ENCODE results near the gene C20orf96.

The C20orf96 gene

DNA sequence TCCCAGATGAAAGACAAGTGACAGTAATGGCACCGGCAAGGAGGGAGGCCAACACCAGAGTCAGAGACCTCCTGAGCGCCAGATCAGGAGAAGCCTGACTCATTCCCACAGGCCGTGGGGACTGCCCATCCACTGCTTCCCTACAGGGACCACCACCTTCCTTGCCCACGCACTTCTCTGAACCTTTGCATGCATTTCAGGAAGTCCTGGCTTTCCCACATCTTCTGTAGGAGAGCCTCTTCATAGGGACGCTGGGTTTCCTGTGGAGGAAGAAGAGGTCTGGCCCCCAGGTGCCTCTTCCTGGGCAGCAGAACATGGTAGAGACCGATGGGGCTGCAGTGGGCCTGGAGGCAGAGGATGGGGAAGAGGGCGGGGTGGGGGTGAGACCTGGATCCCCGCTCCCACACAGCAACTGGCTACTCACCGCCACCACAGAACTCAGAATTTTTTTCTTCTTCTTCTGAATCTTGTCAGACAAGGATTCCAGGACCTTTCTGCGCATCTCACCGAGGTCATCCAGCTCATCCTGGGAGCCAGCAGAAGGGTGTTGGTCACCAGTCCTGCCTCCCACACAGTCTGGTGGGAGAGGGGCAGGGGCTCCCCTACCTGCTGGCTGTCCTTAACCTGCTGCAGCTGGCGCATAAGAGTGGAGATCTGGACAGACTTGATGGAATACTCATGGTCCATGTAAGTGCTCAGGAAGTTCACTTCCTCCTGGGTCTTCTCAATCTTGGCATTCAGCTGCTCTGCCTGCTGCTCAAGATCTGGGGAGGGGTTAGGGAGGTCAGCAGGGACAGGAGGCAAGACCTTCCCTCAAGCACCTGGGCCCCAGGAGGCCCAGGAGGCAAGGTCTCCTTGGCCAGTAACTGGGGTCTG is 13.7 kb downstream of the C20orf96 start:
- Histone ChIP-seq H3K9ac (ENCODE audit: low read length in 2 of 2) (no peak overlapping the region), H3K36me3 (ENCODE audit: control insufficient read depth in 2 of 2, insufficient read depth in 2 of 2, low read length in 2 of 2) (peaks cover 13 to 17% of the 10 kb centered on the region in 2 donors), H3K27me3 (ENCODE audit: control insufficient read depth in 1 of 2, insufficient read depth in 2 of 2, low read length in 2 of 2) (no peaks in the 10 kb centered on the region), H3K4me1 (ENCODE audit: control insufficient read depth, insufficient read depth, low read length) (no peaks in the 10 kb centered on the region), H3K9me3 (ENCODE audit: control insufficient read depth in 2 of 2, low read length in 2 of 2) (no peaks in the 10 kb centered on the region), H3K4me3 (ENCODE audit: low read length in 2 of 2) (no peak overlapping the region), H3K27ac (ENCODE audit: low read length) (no peak overlapping the region)

DNA sequence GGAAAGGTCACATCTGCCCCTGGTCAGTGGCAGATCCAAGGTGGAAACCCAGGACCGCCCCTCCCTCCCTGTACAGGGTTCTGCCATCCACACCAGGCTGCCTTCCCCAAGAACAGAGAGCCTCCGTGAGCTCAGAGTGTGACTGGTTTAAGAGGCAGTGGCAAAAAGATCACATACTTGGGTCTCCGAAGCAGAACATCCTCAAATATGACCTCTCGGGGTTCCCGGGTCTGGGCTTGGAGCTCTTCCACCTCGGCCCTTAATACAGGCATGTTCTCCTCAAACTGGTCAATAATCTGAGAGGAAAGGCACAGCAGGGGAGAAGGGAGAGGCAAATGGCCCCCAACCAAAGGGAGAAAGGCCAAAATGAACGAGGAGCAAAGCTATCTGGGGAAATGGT is 14.8 kb downstream of the C20orf96 start:
- Histone ChIP-seq H3K9ac (ENCODE audit: low read length in 2 of 2) (no peak overlapping the region), H3K4me1 (ENCODE audit: control insufficient read depth, insufficient read depth, low read length) (no peaks in the 10 kb centered on the region), H3K4me3 (ENCODE audit: low read length in 2 of 2) (no peak overlapping the region), H3K9me3 (ENCODE audit: control insufficient read depth in 2 of 2, low read length in 2 of 2) (no peaks in the 10 kb centered on the region), H3K36me3 (ENCODE audit: control insufficient read depth in 2 of 2, insufficient read depth in 2 of 2, low read length in 2 of 2) (peaks cover 13% of the 10 kb centered on the region in 2 donors), H3K27me3 (ENCODE audit: control insufficient read depth in 1 of 2, insufficient read depth in 2 of 2, low read length in 2 of 2) (no peaks in the 10 kb centered on the region), H3K27ac (ENCODE audit: low read length) (no peak overlapping the region)

DNA sequence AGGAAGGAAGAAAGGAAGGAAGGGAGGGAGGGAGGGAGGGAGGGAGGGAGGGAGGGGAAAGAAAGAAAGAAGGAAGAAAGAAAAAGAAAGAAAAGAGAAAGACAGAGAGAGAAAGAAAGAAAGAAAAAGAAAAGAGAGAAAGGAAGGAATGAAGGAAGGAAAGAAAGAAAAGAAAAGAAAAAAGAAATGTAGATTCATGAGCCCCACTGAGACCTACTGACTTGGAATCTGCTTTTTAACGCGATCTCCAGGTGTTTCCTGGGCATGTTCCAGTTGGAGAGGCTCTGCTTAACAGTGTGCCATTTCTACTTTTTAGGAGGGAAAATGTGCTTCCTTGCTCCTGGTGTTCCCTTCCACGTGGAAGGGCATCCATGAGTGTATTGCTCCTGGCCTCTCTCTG is 16.7 kb downstream of the C20orf96 start:
- Histone ChIP-seq H3K9me3 (ENCODE audit: control insufficient read depth in 2 of 2, low read length in 2 of 2) (no peaks in the 10 kb centered on the region), H3K9ac (ENCODE audit: low read length in 2 of 2) (no peak overlapping the region), H3K36me3 (ENCODE audit: control insufficient read depth in 2 of 2, insufficient read depth in 2 of 2, low read length in 2 of 2) (peaks cover 13% of the 10 kb centered on the region in 2 donors), H3K27me3 (ENCODE audit: control insufficient read depth in 1 of 2, insufficient read depth in 2 of 2, low read length in 2 of 2) (no peaks in the 10 kb centered on the region), H3K4me3 (ENCODE audit: low read length in 2 of 2) (no peak overlapping the region), H3K4me1 (ENCODE audit: control insufficient read depth, insufficient read depth, low read length) (no peaks in the 10 kb centered on the region), H3K27ac (ENCODE audit: low read length) (no peak overlapping the region)

GRCh38 chr20:272718-273117 is 17.8 kb downstream of the C20orf96 start:
- H3K4me3 ChIP-seq (ENCODE audit: low read length in 2 of 2) = no peak overlapping the region
- H3K9ac ChIP-seq (ENCODE audit: low read length in 2 of 2) = no peak overlapping the region
- H3K9me3 ChIP-seq (ENCODE audit: control insufficient read depth in 2 of 2, low read length in 2 of 2) = no peaks in the 10 kb centered on the region
- H3K27me3 ChIP-seq (ENCODE audit: control insufficient read depth in 1 of 2, insufficient read depth in 2 of 2, low read length in 2 of 2) = no peaks in the 10 kb centered on the region
- H3K27ac ChIP-seq (ENCODE audit: low read length) = no peak overlapping the region
- H3K36me3 ChIP-seq (ENCODE audit: control insufficient read depth in 2 of 2, insufficient read depth in 2 of 2, low read length in 2 of 2) = peaks cover 9 to 10% of the 10 kb centered on the region in 2 donors
- H3K4me1 ChIP-seq (ENCODE audit: control insufficient read depth, insufficient read depth, low read length) = no peaks in the 10 kb centered on the region

- H3K4me3 ChIP-seq (ENCODE audit: low read length in 2 of 2) = no peak overlapping the region
- H3K4me1 ChIP-seq (ENCODE audit: control insufficient read depth, insufficient read depth, low read length) = peaks cover 4% of the 10 kb centered on the region
- peaks cover under 1 to 2% of the 10 kb centered on the region in 2 donors for H3K36me3 ChIP-seq (ENCODE audit: control insufficient read depth in 2 of 2, insufficient read depth in 2 of 2, low read length in 2 of 2)
- no peak overlapping the region for H3K27ac ChIP-seq (ENCODE audit: low read length)
- H3K27me3 ChIP-seq (ENCODE audit: control insufficient read depth in 1 of 2, insufficient read depth in 2 of 2, low read length in 2 of 2) = no peaks in the 10 kb centered on the region
- H3K9ac ChIP-seq (ENCODE audit: low read length in 2 of 2) = no peak overlapping the region
- no peaks in the 10 kb centered on the region for H3K9me3 ChIP-seq (ENCODE audit: control insufficient read depth in 2 of 2, low read length in 2 of 2)
Measured at GRCh38 chr20:271528-271927, 19.0 kb downstream of the C20orf96 start.

GRCh38 chr20:271069-271468 is 19.5 kb downstream of the C20orf96 start:
- Histone ChIP-seq H3K9me3 (ENCODE audit: control insufficient read depth in 2 of 2, low read length in 2 of 2) (no peaks in the 10 kb centered on the region), H3K4me1 (ENCODE audit: control insufficient read depth, insufficient read depth, low read length) (peaks cover 7% of the 10 kb centered on the region), H3K4me3 (ENCODE audit: low read length in 2 of 2) (no peak overlapping the region), H3K9ac (ENCODE audit: low read length in 2 of 2) (no peak overlapping the region), H3K27ac (ENCODE audit: low read length) (no peak overlapping the region), H3K36me3 (ENCODE audit: control insufficient read depth in 2 of 2, insufficient read depth in 2 of 2, low read length in 2 of 2) (peaks cover 0 to 2% of the 10 kb centered on the region in 2 donors), H3K27me3 (ENCODE audit: control insufficient read depth in 1 of 2, insufficient read depth in 2 of 2, low read length in 2 of 2) (no peaks in the 10 kb centered on the region)

DNA sequence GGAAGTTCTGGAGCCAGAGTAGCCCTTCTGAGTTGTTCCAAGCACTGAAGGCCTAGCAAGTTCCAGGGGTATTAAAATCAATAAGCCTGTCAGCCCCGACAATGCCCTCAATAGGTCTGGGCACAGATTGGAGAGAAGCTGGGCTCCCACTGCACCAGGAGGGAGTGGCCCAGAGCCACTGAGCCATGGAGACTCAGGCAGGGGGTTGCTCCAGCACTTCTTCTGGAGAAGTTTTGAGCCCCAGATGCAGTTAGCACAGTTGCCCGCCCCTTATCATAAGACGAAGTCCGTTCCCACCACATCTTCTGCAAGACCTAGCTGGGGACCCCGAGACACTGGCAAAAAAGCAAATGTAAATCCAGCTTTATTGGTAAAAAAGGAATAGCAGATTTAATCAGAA is 20.0 kb downstream of the C20orf96 start:
- Histone ChIP-seq H3K36me3 (ENCODE audit: control insufficient read depth in 2 of 2, insufficient read depth in 2 of 2, low read length in 2 of 2) (peaks cover 0 to 2% of the 10 kb centered on the region in 2 donors), H3K27me3 (ENCODE audit: control insufficient read depth in 1 of 2, insufficient read depth in 2 of 2, low read length in 2 of 2) (no peaks in the 10 kb centered on the region), H3K9ac (ENCODE audit: low read length in 2 of 2) (no peak overlapping the region), H3K9me3 (ENCODE audit: control insufficient read depth in 2 of 2, low read length in 2 of 2) (no peaks in the 10 kb centered on the region), H3K4me1 (ENCODE audit: control insufficient read depth, insufficient read depth, low read length) (peaks cover 7% of the 10 kb centered on the region), H3K4me3 (ENCODE audit: low read length in 2 of 2) (no peak overlapping the region), H3K27ac (ENCODE audit: low read length) (no peak overlapping the region)

- Histone ChIP-seq H3K36me3 (ENCODE audit: control insufficient read depth in 2 of 2, insufficient read depth in 2 of 2, low read length in 2 of 2) (no peaks in the 10 kb centered on the region), H3K4me3 (ENCODE audit: low read length in 2 of 2) (peak overlapping the region; percentile 84 to 86), H3K4me1 (ENCODE audit: control insufficient read depth, insufficient read depth, low read length) (peaks cover 7% of the 10 kb centered on the region), H3K27ac (ENCODE audit: low read length) (no peak overlapping the region), H3K27me3 (ENCODE audit: control insufficient read depth in 1 of 2, insufficient read depth in 2 of 2, low read length in 2 of 2) (no peaks in the 10 kb centered on the region), H3K9me3 (ENCODE audit: control insufficient read depth in 2 of 2, low read length in 2 of 2) (no peaks in the 10 kb centered on the region), H3K9ac (ENCODE audit: low read length in 2 of 2) (peak overlapping the region; percentile 50 to 58)
Measured at GRCh38 chr20:266596-267562, 23.7 kb downstream of the C20orf96 start.

GRCh38 chr20:263701-264100 is 26.8 kb downstream of the C20orf96 start:
- peaks cover 7% of the 10 kb centered on the region for H3K4me1 ChIP-seq (ENCODE audit: control insufficient read depth, insufficient read depth, low read length)
- no peak overlapping the region for H3K27ac ChIP-seq (ENCODE audit: low read length)
- no peaks in the 10 kb centered on the region for H3K36me3 ChIP-seq (ENCODE audit: control insufficient read depth in 2 of 2, insufficient read depth in 2 of 2, low read length in 2 of 2)
- no peak overlapping the region for H3K9ac ChIP-seq (ENCODE audit: low read length in 2 of 2)
- no peak overlapping the region for H3K4me3 ChIP-seq (ENCODE audit: low read length in 2 of 2)
- no peaks in the 10 kb centered on the region for H3K9me3 ChIP-seq (ENCODE audit: control insufficient read depth in 2 of 2, low read length in 2 of 2)
- peaks cover 0 to 3% of the 10 kb centered on the region in 2 donors for H3K27me3 ChIP-seq (ENCODE audit: control insufficient read depth in 1 of 2, insufficient read depth in 2 of 2, low read length in 2 of 2)

DNA sequence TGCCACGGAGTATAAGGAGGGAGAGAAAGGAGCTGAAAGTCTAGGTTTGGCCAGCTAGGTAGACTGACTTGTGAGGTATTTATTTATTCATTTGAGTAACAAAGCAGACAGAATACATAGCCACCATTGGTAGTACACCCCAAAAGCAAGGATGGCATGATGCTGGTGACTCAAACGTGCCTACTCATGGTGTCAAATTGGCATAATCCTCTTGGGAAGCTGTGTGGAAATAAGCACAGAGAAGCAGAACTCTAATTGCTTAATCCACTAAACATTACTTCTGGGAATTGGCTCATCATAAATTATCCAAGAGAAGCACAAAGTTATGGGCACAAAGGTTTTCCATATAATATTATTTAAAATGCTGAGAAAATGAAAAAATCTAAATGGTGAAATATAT is 30.6 kb downstream of the C20orf96 start:
- Histone ChIP-seq H3K36me3 (ENCODE audit: control insufficient read depth in 2 of 2, insufficient read depth in 2 of 2, low read length in 2 of 2) (no peaks in the 10 kb centered on the region), H3K9ac (ENCODE audit: low read length in 2 of 2) (no peak overlapping the region), H3K9me3 (ENCODE audit: control insufficient read depth in 2 of 2, low read length in 2 of 2) (no peaks in the 10 kb centered on the region), H3K27me3 (ENCODE audit: control insufficient read depth in 1 of 2, insufficient read depth in 2 of 2, low read length in 2 of 2) (peaks cover 4 to 5% of the 10 kb centered on the region in 2 donors), H3K4me3 (ENCODE audit: low read length in 2 of 2) (no peak overlapping the region), H3K4me1 (ENCODE audit: control insufficient read depth, insufficient read depth, low read length) (no peaks in the 10 kb centered on the region), H3K27ac (ENCODE audit: low read length) (no peak overlapping the region)

Measured in stomach smooth muscle (tissue), 2 donors.